C4-2B (cell line): ENCODE data around the gene CFAP54.

ENCODE experiments used
- CTCF ChIP-seq: fragments of 450-650 bp; conservative IDR thresholded peaks from 2 replicates; pipeline ENCODE4 v1.5.1; 2017; ENCODE audit warnings: mild to moderate bottlenecking
- ZFX ChIP-seq: fragments of 450-650 bp; IDR thresholded peaks from 2 replicates; pipeline ENCODE4 v1.6.1; 2017

DNA sequence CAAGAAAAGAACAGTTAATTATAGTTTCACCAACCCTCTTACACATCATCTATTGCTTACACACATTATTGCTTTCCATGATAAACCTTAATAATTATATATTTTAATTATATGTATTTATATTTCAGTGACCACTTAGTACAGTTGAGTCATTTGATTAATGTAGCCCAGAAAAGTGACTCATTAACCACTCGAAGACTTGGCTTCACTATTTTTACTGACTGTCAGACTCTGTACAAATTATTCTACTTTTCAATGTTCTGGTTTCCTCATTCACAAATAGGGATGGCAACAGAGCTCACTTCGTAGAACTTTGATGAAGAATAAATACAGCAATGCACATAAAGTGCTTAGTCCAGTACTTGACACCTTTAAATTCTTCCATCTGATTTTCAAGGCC, 98.3 kb downstream of the CFAP54 start:
- TF ChIP-seq CTCF (no peak), ZFX (no peak)
